ENCODE measurements around the gene SLC25A52.
"Not testable (repeated sequence)": the region's sequence is repeated elsewhere in the genome, so short reads cannot be mapped to it uniquely, and the experiment has no call there.

SLC25A52 gene

DNA sequence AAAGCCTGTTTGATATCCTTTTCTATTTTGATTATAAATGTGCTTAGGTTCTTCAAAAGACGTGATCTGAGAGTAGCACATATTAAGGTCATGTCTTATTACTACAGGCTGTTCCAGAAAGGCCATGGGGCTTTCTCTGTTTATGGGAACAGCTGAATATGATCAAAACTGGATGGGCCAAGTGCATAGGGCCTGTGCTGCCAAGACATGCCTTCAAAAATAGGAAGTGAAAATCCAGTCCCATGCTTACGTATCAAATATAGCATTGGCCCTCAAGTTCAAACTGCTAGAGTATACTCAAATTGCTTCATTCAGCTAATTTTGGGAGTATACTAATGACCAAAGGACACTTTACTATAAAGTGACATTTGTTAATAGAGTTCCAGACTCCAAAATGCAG, 24.1 kb downstream of the SLC25A52 start:
- TF ChIP-seq, protein P1, sequence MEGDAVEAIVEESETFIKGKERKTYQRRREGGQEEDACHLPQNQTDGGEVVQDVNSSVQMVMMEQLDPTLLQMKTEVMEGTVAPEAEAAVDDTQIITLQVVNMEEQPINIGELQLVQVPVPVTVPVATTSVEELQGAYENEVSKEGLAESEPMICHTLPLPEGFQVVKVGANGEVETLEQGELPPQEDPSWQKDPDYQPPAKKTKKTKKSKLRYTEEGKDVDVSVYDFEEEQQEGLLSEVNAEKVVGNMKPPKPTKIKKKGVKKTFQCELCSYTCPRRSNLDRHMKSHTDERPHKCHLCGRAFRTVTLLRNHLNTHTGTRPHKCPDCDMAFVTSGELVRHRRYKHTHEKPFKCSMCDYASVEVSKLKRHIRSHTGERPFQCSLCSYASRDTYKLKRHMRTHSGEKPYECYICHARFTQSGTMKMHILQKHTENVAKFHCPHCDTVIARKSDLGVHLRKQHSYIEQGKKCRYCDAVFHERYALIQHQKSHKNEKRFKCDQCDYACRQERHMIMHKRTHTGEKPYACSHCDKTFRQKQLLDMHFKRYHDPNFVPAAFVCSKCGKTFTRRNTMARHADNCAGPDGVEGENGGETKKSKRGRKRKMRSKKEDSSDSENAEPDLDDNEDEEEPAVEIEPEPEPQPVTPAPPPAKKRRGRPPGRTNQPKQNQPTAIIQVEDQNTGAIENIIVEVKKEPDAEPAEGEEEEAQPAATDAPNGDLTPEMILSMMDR (IDR thresholded peaks at IDR 0.05; ENCODE audit: low read length) = no peak
- TF ChIP-seq EZH2 (IDR thresholded peaks at IDR 0.05; ENCODE audit: borderline replicate concordance, low read length) = no peak
- no peak overlapping the region for H3K4me2 ChIP-seq (ENCODE audit: low read length)
- no peak overlapping the region for H2AFZ ChIP-seq (ENCODE audit: low read length)
- no peaks in the 10 kb centered on the region for H3K9me2 ChIP-seq (ENCODE audit: low read depth, low read length)
- H3K4me1 ChIP-seq (ENCODE audit: insufficient read depth, low read length, severe bottlenecking) = peaks cover 9% of the 10 kb centered on the region
- H3K79me2 ChIP-seq (ENCODE audit: insufficient read depth, low read length) = no peaks in the 10 kb centered on the region
- H3K9me3 ChIP-seq (ENCODE audit: low read length) = peaks cover 3% of the 10 kb centered on the region; the same call in 1 of the 2 replicates
- no peak overlapping the region for H3K27ac ChIP-seq (ENCODE audit: low read depth, low read length, poor library complexity, severe bottlenecking)
- H3K9ac ChIP-seq (ENCODE audit: low read length) = no peak overlapping the region
- H3F3A ChIP-seq (ENCODE audit: insufficient read depth, low read length) = no peaks in the 10 kb centered on the region
- no peak overlapping the region for H3K4me3 ChIP-seq (ENCODE audit: low read depth, low read length, poor library complexity, severe bottlenecking)
- H3K36me3 ChIP-seq (ENCODE audit: insufficient read depth, low read length) = no peaks in the 10 kb centered on the region
- no peaks in the 10 kb centered on the region for H3K27me3 ChIP-seq (ENCODE audit: insufficient read depth, low read length)
- H4K20me1 ChIP-seq (ENCODE audit: insufficient read depth, low read length) = no peaks in the 10 kb centered on the region

DNA sequence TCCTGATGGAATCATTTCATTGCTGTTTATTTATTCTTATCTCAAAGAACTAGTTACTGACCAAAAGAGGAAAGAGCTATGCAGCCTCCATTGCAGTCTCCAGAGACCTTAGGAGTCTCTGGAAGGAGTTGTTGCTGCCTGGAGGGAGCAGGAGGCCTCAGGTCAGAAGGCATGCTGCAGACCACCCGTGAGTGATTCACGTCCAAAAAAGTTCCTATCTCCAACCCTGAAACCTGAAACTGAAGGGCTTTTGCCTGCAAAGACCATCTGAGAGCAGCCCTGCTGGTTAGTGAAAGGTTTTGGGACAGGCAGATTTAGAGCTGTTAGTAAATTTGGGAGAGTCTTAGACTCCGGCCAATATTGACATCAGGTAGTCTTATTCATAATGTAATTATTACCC, 29.1 kb downstream of the SLC25A52 start:
- Histone ChIP-seq H3F3A (ENCODE audit: insufficient read depth, low read length) (no peaks in the 10 kb centered on the region), H3K27ac (ENCODE audit: low read depth, low read length, poor library complexity, severe bottlenecking) (no peak overlapping the region), H3K9me2 (ENCODE audit: low read depth, low read length) (no peaks in the 10 kb centered on the region), H3K27me3 (ENCODE audit: insufficient read depth, low read length) (no peaks in the 10 kb centered on the region), H3K9ac (ENCODE audit: low read length) (no peak overlapping the region), H3K4me1 (ENCODE audit: insufficient read depth, low read length, severe bottlenecking) (no peaks in the 10 kb centered on the region), H3K36me3 (ENCODE audit: insufficient read depth, low read length) (no peaks in the 10 kb centered on the region), H3K79me2 (ENCODE audit: insufficient read depth, low read length) (no peaks in the 10 kb centered on the region), H3K9me3 (ENCODE audit: low read length) (no peaks in the 10 kb centered on the region), H4K20me1 (ENCODE audit: insufficient read depth, low read length) (no peaks in the 10 kb centered on the region), H3K4me2 (ENCODE audit: low read length) (no peak overlapping the region), H2AFZ (ENCODE audit: low read length) (no peak overlapping the region), H3K4me3 (ENCODE audit: low read depth, low read length, poor library complexity, severe bottlenecking) (no peak overlapping the region)
- TF ChIP-seq EZH2 (IDR thresholded peaks at IDR 0.05; ENCODE audit: borderline replicate concordance, low read length) = no peak
- TF ChIP-seq, protein P1 (IDR thresholded peaks at IDR 0.05; ENCODE audit: low read length) = no peak

DNA sequence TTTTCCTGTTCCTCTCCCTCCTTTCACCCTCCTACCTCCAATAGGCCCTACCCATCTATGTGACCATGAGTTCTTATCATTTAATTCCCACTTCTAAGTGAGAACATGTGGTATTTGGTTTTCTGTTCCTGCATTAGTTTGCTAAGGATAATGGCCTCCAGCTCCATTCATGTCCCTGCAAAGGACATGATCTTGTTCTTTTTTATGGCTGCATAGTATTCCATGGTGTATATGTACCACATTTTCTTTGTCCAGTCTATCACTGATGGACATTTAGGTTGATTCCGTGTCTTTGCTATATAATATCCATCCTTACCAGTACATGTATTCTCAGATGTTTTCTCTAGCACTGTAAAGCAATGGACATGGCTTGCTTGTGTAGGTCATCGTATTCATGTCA, 31.5 kb downstream of the SLC25A52 start:
- not testable (repeated sequence) for H3K36me3 ChIP-seq (ENCODE audit: insufficient read depth, low read length); H3K4me2 ChIP-seq (ENCODE audit: low read length); H3K4me1 ChIP-seq (ENCODE audit: insufficient read depth, low read length, severe bottlenecking); H3K4me3 ChIP-seq (ENCODE audit: low read depth, low read length, poor library complexity, severe bottlenecking); H2AFZ ChIP-seq (ENCODE audit: low read length); H3F3A ChIP-seq (ENCODE audit: insufficient read depth, low read length); H3K27me3 ChIP-seq (ENCODE audit: insufficient read depth, low read length); H3K9ac ChIP-seq (ENCODE audit: low read length); H3K27ac ChIP-seq (ENCODE audit: low read depth, low read length, poor library complexity, severe bottlenecking); H3K9me2 ChIP-seq (ENCODE audit: low read depth, low read length); H3K9me3 ChIP-seq (ENCODE audit: low read length); H3K79me2 ChIP-seq (ENCODE audit: insufficient read depth, low read length); H4K20me1 ChIP-seq (ENCODE audit: insufficient read depth, low read length)

DNA sequence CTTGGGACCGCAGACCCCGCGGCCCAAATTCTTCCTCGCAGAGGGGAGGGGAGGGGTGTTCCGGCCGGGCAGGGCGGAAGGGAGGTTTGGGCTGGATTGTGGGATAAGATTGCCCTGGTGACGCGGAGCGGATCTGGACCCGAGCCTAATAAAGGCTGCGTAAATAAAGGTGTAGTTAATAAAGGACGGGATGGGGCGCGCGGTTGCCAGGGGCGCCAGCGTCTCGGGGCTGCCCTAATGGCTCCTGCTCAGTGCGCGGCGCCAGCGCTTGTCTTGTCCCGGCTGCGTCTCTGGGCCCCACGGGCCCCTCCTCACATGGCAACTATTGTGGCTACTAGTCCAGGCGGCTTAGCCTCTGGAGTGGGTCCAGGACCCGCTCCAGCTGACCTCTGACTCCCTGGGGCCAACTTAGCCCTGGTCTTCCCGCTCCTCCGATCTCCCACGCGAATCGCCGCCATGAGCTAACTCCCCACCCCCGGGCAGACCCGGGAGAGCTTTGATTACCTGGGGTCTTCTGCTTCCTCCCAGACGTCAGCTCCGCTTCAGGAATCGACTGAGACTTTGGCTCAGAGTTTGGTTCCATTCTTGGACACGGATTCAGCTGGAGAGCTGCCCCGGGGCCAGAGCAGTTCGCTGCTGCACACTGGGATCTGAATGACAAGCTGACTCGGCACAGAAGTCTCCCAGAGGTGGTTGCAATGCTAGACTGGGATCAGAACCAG, 36.5 kb downstream of the SLC25A52 start:
- no peak overlapping the region for H3K4me2 ChIP-seq (ENCODE audit: low read length)
- H3K27ac ChIP-seq (ENCODE audit: low read depth, low read length, poor library complexity, severe bottlenecking) = no peak overlapping the region
- H3K9ac ChIP-seq (ENCODE audit: low read length) = no peak overlapping the region
- no peaks in the 10 kb centered on the region for H4K20me1 ChIP-seq (ENCODE audit: insufficient read depth, low read length)
- TF ChIP-seq EZH2 (IDR thresholded peaks at IDR 0.05; ENCODE audit: borderline replicate concordance, low read length) = no peak
- TF ChIP-seq, protein P1 (IDR thresholded peaks at IDR 0.05; ENCODE audit: low read length) = no peak
- no peaks in the 10 kb centered on the region for H3K36me3 ChIP-seq (ENCODE audit: insufficient read depth, low read length)
- no peaks in the 10 kb centered on the region for H3F3A ChIP-seq (ENCODE audit: insufficient read depth, low read length)
- H3K9me2 ChIP-seq (ENCODE audit: low read depth, low read length) = no peaks in the 10 kb centered on the region
- H3K4me3 ChIP-seq (ENCODE audit: low read depth, low read length, poor library complexity, severe bottlenecking) = no peak overlapping the region
- H3K9me3 ChIP-seq (ENCODE audit: low read length) = no peaks in the 10 kb centered on the region
- no peaks in the 10 kb centered on the region for H3K4me1 ChIP-seq (ENCODE audit: insufficient read depth, low read length, severe bottlenecking)
- H2AFZ ChIP-seq (ENCODE audit: low read length) = no peak overlapping the region
- H3K79me2 ChIP-seq (ENCODE audit: insufficient read depth, low read length) = no peaks in the 10 kb centered on the region
- H3K27me3 ChIP-seq (ENCODE audit: insufficient read depth, low read length) = no peaks in the 10 kb centered on the region; the same call in 1 of the 2 replicates
